NT2/D1 (cell line): ENCODE data around the gene CDC6.

Experiments used
- SUZ12 ChIP-seq: IDR thresholded peaks from 2 replicates; pipeline ENCODE4 v1.6.1; 2011; ENCODE audit not compliant: insufficient read length, insufficient read depth; ENCODE audit errors: extremely low read depth
- YY1 ChIP-seq: IDR thresholded peaks from 2 replicates; pipeline ENCODE4 v1.6.1; 2011; ENCODE audit not compliant: insufficient read length, insufficient read depth
- ZNF274 ChIP-seq: IDR thresholded peaks from 2 replicates; pipeline ENCODE4 v1.6.1; 2011; ENCODE audit warnings: mild to moderate bottlenecking, low read depth, low read length

DNA sequence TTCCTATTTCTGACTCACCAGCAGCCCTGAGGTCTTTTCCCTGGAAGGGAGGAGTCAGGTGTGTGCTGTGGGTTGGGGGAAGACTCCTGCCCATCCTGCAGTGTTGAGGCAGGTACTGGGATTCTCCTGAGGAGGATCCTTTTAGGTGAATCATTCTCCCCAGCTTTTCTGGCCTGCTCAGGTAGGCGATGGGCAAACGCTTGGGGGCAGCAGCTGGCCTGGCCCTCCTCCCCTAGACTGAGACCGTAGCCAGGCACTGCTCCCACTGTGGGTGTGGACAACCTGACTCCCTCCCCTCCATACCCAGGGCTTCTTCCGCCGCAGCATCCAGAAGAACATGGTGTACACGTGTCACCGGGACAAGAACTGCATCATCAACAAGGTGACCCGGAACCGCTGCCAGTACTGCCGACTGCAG, 61.8 kb downstream of the CDC6 start:
- no peak for TF ChIP-seq YY1
- TF ChIP-seq SUZ12: no peak
- TF ChIP-seq ZNF274: no peak
